ENCODE results near the gene LYPD6.
"Not testable (repeated sequence)": the region's sequence is repeated elsewhere in the genome, so short reads cannot be mapped to it uniquely, and the experiment has no call there.

Gene LYPD6

GRCh38 chr2:149492923-149493322 lies 162.5 kb downstream of the LYPD6 start:
- H3K4me3 ChIP-seq (ENCODE audit: low read depth, low read length): no peak overlapping the region
- TF ChIP-seq CTCF (IDR thresholded peaks at IDR 0.05; ENCODE audit: borderline replicate concordance, insufficient read depth, low read depth, low read length): no peak

GRCh38 chr2:149499204-149499603 lies 168.8 kb downstream of the LYPD6 start:
- H3K4me3 ChIP-seq (ENCODE audit: low read depth, low read length): not testable (repeated sequence)

- not testable (repeated sequence) for H3K4me3 ChIP-seq (ENCODE audit: low read depth, low read length)
These were observed 176.4 kb downstream of the LYPD6 start for GRCh38 chr2:149506808-149507207.

- no peak overlapping the region for H3K4me3 ChIP-seq (ENCODE audit: low read depth, low read length)
- no peak for TF ChIP-seq CTCF (IDR thresholded peaks at IDR 0.05; ENCODE audit: borderline replicate concordance, insufficient read depth, low read depth, low read length)
These were observed 177.6 kb downstream of the LYPD6 start for GRCh38 chr2:149507974-149508373.

GRCh38 chr2:149513461-149513860 lies 183.1 kb downstream of the LYPD6 start:
- no peak overlapping the region for H3K4me3 ChIP-seq (ENCODE audit: low read depth, low read length)
- no peak for TF ChIP-seq CTCF (IDR thresholded peaks at IDR 0.05; ENCODE audit: borderline replicate concordance, insufficient read depth, low read depth, low read length)
